NT2/D1 (cell line): Measurements from ENCODE around the gene C1orf116.

Experiments used
- SUZ12 ChIP-seq: IDR thresholded peaks from 2 replicates; pipeline ENCODE4 v1.6.1; 2011; ENCODE audit not compliant: insufficient read length, insufficient read depth; ENCODE audit errors: extremely low read depth
- YY1 ChIP-seq: IDR thresholded peaks from 2 replicates; pipeline ENCODE4 v1.6.1; 2011; ENCODE audit not compliant: insufficient read length, insufficient read depth
- ZNF274 ChIP-seq: IDR thresholded peaks from 2 replicates; pipeline ENCODE4 v1.6.1; 2011; ENCODE audit warnings: mild to moderate bottlenecking, low read depth, low read length

DNA sequence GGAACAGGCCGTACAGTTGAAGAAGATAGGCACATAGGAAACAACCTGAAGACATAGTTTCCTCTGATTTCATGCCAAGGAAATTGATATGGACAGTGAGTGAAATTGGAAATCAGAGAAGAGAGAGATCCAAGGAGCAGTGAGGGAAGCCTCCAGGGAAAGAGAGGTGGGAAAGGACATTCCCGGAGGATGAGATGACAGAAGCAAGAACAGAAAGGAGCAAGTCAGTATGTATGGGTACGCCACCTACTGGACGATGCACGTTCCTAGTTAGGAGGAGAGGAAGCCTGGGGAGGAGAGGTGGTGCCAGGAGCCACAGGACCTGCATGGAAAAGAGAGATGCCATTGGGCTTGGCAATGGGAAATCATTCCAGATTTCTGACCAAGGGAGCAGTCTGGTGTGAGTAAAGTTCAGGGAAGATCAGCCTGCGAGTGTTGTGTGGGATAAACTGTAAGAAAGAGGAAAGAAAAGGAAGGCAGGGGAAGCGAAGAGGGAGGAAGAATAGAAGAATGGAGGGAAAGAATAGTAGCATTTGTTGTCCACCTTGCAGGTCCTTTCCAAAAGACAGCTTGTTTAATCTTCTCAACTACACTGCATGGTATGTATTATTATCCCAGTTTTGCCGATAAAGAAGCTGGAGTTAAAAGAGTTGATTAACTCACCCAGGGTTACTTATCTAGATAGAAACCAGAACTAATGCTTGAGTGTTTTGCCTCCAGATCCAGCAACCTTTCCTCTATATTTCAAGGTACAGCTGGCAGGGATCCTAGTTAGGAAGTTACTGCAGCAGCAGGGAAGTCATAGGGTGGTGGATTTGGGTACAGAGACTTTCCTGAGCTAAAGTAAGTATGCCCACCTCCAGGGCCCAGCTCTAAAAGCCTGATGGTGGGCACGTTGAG, 27.4 kb downstream of the C1orf116 start:
- TF ChIP-seq YY1 (no peak), ZNF274 (no peak), SUZ12 (no peak)
